ENCODE results near the gene MGAT4B.

Gene MGAT4B

GRCh38 chr5:179812135-179812825 is 5.6 kb upstream of the MGAT4B start:
- no peak for DNase-seq (ENCODE audit: low read depth, low spot score)

- DNase-seq (ENCODE audit: low read depth, low spot score) = peak; percentile 67
Observed at GRCh38 chr5:179805529-179806249, 977 bp downstream of the MGAT4B start.

GRCh38 chr5:179805070-179805528 is 1.6 kb downstream of the MGAT4B start:
- no peak for DNase-seq (ENCODE audit: low read depth, low spot score)

- DNase-seq (ENCODE audit: low read depth, low spot score) = no peak
Observed at GRCh38 chr5:179804555-179804947, 2.1 kb downstream of the MGAT4B start.

- no peak for DNase-seq (ENCODE audit: low read depth, low spot score)
Observed at GRCh38 chr5:179803651-179804554, 2.8 kb downstream of the MGAT4B start.

- no peak for DNase-seq (ENCODE audit: low read depth, low spot score)
Observed at GRCh38 chr5:179802950-179803562, 3.6 kb downstream of the MGAT4B start.

GRCh38 chr5:179802207-179802883 is 4.3 kb downstream of the MGAT4B start:
- no peak for DNase-seq (ENCODE audit: low read depth, low spot score)

- peak; percentile 64 for DNase-seq (ENCODE audit: low read depth, low spot score)
Observed at GRCh38 chr5:179801304-179802206, 5.1 kb downstream of the MGAT4B start.

- no peak for DNase-seq (ENCODE audit: low read depth, low spot score)
Observed at GRCh38 chr5:179800696-179801201, 5.9 kb downstream of the MGAT4B start.

- DNase-seq (ENCODE audit: low read depth, low spot score) = no peak
Observed at GRCh38 chr5:179800071-179800695, 6.5 kb downstream of the MGAT4B start.

- no peak for DNase-seq (ENCODE audit: low read depth, low spot score)
Observed at GRCh38 chr5:179799644-179799973, 7.1 kb downstream of the MGAT4B start.

- no peak for DNase-seq (ENCODE audit: low read depth, low spot score)
Observed at GRCh38 chr5:179798771-179799643, 7.7 kb downstream of the MGAT4B start.

GRCh38 chr5:179798144-179798770 is 8.4 kb downstream of the MGAT4B start:
- DNase-seq (ENCODE audit: low read depth, low spot score) = no peak

- no peak for DNase-seq (ENCODE audit: low read depth, low spot score)
Observed at GRCh38 chr5:179797741-179798140, 8.9 kb downstream of the MGAT4B start.

GRCh38 chr5:179796877-179797608 is 9.6 kb downstream of the MGAT4B start:
- DNase-seq (ENCODE audit: low read depth, low spot score) = no peak

GRCh38 chr5:179795863-179796833 is 10.5 kb downstream of the MGAT4B start:
- peak; percentile 95 for DNase-seq (ENCODE audit: low read depth, low spot score)

All from astrocyte of the hippocampus (primary cell).